K562 (cell line): ENCODE measurements around the gene PKD1.

Experiments
- FOXP4 ChIP-seq: sonication (generic); formaldehyde crosslinking; IDR thresholded peaks from 2 replicates; pipeline ENCODE4 v1.8.0; 2022; ENCODE audit warnings: mild to moderate bottlenecking, missing genetic modification reagents, borderline replicate concordance
- HDAC3 ChIP-seq: fragments of 450-650 bp; IDR thresholded peaks from 2 replicates; pipeline ENCODE4 v1.6.1; 2018; ENCODE audit warnings: borderline replicate concordance, mild to moderate bottlenecking, moderate library complexity; ENCODE audit not compliant: partially characterized antibody
- LARP7 ChIP-seq: fragments of 450-650 bp; IDR thresholded peaks from 2 replicates; pipeline ENCODE4 v1.6.1; 2016
- RFX1 ChIP-seq: fragments of 450-650 bp; IDR thresholded peaks from 2 replicates; pipeline ENCODE4 v1.6.1; 2016; ENCODE audit warnings: mild to moderate bottlenecking, moderate library complexity
- SMAD4 ChIP-seq: fragments of 250-450 bp; sonication (Bioruptor Pico); conservative IDR thresholded peaks from 2 replicates; pipeline ENCODE4 v1.8.0; 2021; ENCODE audit warnings: inconsistent platforms, mild to moderate bottlenecking, moderate library complexity
- TARDBP ChIP-seq: fragments of 450-650 bp; IDR thresholded peaks from 2 replicates; pipeline ENCODE4 v1.6.1; 2016

- TF ChIP-seq TARDBP (no peak), LARP7 (no peak), HDAC3 (no peak), FOXP4 (CRISPR knock-in tag) (no peak), SMAD4 (CRISPR knock-in tag) (no peak), RFX1 (no peak)
These were observed 26.2 kb upstream of the PKD1 start for GRCh38 chr16:2161911-2162310.
